MCF 10A (cell line): ENCODE results near the gene LARP6. TPM values are rescaled to one million over a fixed set of nuclear protein-coding genes. Genes with fewer than 3 reads are reported as not detected.
A peak's percentile ranks its signal among the peaks of the same experiment; 100 is the strongest.

Experiments
- Bru-seq: library from RNA; stranded (reverse); fragments of 400-500 nt; gene quantifications from one replicate; lab custom pipeline; 2021; lab: Mats Ljungman, UMichigan
- BruChase-seq, 2 experiments: library from RNA; stranded (reverse); fragments of 400-500 nt; gene quantifications; one replicate each; lab custom pipeline; 2021; lab: Mats Ljungman, UMichigan
- BruUV-seq: library from RNA; stranded (reverse); fragments of 400-500 nt; replicated peaks from 2 replicates; lab custom pipeline; 2021; lab: Mats Ljungman, UMichigan
- CTCF ChIA-PET: fragments of 300-600 bp; sonication (Branson Sonifier 250); formaldehyde crosslinking; extraction: SDS; loops from one replicate; lab custom pipeline; 2021; ENCODE audit warnings: antibody characterized with exemption, inconsistent platforms; lab: Yijun Ruan, JAX
- POLR2A ChIA-PET: fragments of 300-600, 350-650 bp; sonication (Branson Sonifier 250); formaldehyde crosslinking; extraction: SDS; loops from one replicate; lab custom pipeline; 2020; ENCODE audit warnings: antibody characterized with exemption, inconsistent platforms; lab: Yijun Ruan, JAX
- DNase-seq: peaks from one replicate; pipeline ENCODE4 v3.0.0-alpha.2; 2018; ENCODE audit not compliant: unreplicated experiment
- H3K27ac Mint-ChIP-seq: one replicate; pipeline ENCODE4 v1.8.0; 2022; ENCODE audit warnings: mild to moderate bottlenecking, low read depth, mixed read lengths; ENCODE audit not compliant: unreplicated experiment
- H3K27me3 Mint-ChIP-seq: one replicate; pipeline ENCODE4 v1.8.0; 2022; ENCODE audit warnings: mixed read lengths; ENCODE audit not compliant: insufficient read depth, unreplicated experiment
- H3K36me3 Mint-ChIP-seq: one replicate; pipeline ENCODE4 v1.8.0; 2022; ENCODE audit warnings: mild to moderate bottlenecking, moderate library complexity, mixed read lengths; ENCODE audit not compliant: insufficient read depth, unreplicated experiment
- H3K4me1 Mint-ChIP-seq: one replicate; pipeline ENCODE4 v1.8.0; 2022; ENCODE audit warnings: mixed read lengths; ENCODE audit not compliant: insufficient read depth, unreplicated experiment
- H3K4me3 Mint-ChIP-seq: one replicate; pipeline ENCODE4 v1.8.0; 2022; ENCODE audit warnings: mild to moderate bottlenecking, moderate library complexity, mixed read lengths; ENCODE audit not compliant: unreplicated experiment
- H3K9me3 Mint-ChIP-seq: one replicate; pipeline ENCODE4 v1.8.0; 2022; ENCODE audit warnings: mixed read lengths; ENCODE audit not compliant: unreplicated experiment
- intact Hi-C: fragments of 100-400 bp; cut with micrococcal nuclease; formaldehyde crosslinking; loops from 2 replicates; pipeline ENCODE4 v1.14.1; 2022
- long read RNA-seq: library from polyadenylated mRNA; stranded (forward); transcript quantifications from one replicate; pipeline ENCODE4 v2.0.0, GENCODE V29; 2022
- total RNA-seq: library from RNA; stranded (reverse); gene quantifications from 2 replicates; pipeline ENCODE4 v1.2.3, GENCODE V29; 2022
- TF ChIP-seq, protein P1 (sequence below): fragments of 200-600 bp; IDR thresholded peaks from one replicate; pipeline ENCODE4 v1.8.0; 2022; ENCODE audit warnings: antibody characterized with exemption, mild to moderate bottlenecking; ENCODE audit not compliant: unreplicated experiment

Gene LARP6
- total RNA-seq (67.3 and 77.5 TPM in 2 replicates), Bru-seq, nascent RNA (percentile 82 among the genes with signal in this experiment), BruChase-seq, experiment 1, labeled RNA remaining after a 6-hour chase (percentile 76 among the genes with signal in this experiment), BruChase-seq, experiment 2, labeled RNA remaining after a 2-hour chase (percentile 78 among the genes with signal in this experiment)
- long read RNA-seq, full-length matches to known transcripts, result 150 of 174 reads
- long read RNA-seq, partial matches to known transcripts, result 1 of 174 reads
- long read RNA-seq, other reads (novel, unspliced or antisense), result 23 of 174 reads

DNA sequence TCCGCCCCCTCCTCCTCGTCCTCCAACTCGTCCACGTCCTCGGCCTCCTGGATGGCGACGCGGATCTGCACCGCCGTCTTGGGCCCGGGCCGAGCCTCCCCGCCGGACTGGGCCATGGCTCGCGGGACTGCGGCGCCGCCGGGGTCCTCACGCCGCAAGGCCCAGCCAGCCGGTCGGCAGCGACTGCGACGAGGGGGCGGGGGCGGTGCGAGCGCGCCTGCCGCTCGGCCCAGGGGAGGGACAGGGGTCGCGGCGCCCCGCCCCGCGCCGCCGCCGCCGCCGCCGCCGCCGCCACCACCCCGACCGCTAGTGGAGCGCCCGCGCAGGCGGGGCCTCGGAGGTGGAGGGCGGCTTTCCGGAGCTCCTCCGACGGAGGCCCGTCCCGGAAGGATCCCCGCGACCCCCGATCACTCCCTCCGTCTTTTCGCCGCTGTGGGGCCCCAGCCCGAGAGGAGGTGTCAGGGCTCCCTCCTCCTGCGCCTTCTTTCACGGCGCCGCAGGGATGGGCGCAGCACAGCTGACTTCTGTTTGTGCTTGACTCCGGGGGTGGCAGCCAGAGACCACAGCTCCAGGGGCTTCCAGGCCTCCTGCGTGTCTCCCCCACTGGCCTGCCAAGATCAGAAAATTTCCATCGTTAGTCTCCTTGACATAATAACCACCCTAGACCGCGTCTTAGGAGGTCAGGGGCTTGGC, at the start of gene LARP6:
Gene LARP6, minus strand, starts transcription at position 185 of the 693 bp plus-strand sequence. Its CDS starts 69 bp downstream, at position 116.
- H3K36me3 Mint-ChIP-seq, result peaks cover 13% of the 10 kb centered on the region
- H3K4me3 Mint-ChIP-seq, result peak within 1 kb of the TSS; percentile 83
- DNase-seq, result peak; percentile 21
- intact Hi-C loops, result loop anchor here (1.0 kb wide), 2 partner anchors 14 to 21 kb away; no protein-coding TSS in a partner anchor
- TF ChIP-seq, protein P1, sequence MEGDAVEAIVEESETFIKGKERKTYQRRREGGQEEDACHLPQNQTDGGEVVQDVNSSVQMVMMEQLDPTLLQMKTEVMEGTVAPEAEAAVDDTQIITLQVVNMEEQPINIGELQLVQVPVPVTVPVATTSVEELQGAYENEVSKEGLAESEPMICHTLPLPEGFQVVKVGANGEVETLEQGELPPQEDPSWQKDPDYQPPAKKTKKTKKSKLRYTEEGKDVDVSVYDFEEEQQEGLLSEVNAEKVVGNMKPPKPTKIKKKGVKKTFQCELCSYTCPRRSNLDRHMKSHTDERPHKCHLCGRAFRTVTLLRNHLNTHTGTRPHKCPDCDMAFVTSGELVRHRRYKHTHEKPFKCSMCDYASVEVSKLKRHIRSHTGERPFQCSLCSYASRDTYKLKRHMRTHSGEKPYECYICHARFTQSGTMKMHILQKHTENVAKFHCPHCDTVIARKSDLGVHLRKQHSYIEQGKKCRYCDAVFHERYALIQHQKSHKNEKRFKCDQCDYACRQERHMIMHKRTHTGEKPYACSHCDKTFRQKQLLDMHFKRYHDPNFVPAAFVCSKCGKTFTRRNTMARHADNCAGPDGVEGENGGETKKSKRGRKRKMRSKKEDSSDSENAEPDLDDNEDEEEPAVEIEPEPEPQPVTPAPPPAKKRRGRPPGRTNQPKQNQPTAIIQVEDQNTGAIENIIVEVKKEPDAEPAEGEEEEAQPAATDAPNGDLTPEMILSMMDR, result no peak
- no peaks in the 10 kb centered on the region for H3K9me3 Mint-ChIP-seq
- BruUV-seq, result no TSS peak
- ChIA-PET CTCF (interaction anchor here (0.6 to 4.8 kb wide), 5 partner anchors 10 to 122 kb away, joined by 3 to 30 read pairs (median 4); no protein-coding TSS in a partner anchor), POLR2A (interaction anchor here (0.6 to 4.3 kb wide), 8 partner anchors 9 to 94 kb away, joined by 3 to 20 read pairs (median 4); partner anchors contain the start of gene UACA)
- H3K27ac Mint-ChIP-seq, result peak within 1 kb of the TSS; percentile 91
- H3K27me3 Mint-ChIP-seq, result no peaks in the 10 kb centered on the region
- H3K4me1 Mint-ChIP-seq, result peaks cover 36% of the 10 kb centered on the region

DNA sequence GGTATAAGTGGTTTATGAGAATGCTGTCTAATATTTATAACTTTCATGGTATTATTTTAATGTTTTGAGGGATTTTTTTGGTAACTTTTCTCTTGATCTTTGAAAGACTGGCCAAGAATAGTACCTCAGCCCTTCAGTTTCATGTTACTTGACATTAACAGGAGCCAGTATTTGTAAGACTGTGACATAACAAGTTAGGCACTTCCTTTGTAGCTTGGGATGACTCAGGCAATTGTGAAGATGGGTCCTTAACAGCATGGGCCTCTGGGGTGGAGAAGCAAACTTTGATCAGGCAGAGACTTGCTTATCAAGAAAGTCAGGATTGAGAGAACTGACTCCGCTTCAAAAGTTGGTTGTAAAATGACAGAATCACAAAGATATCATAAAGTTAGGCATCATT, 48.1 kb upstream of the LARP6 start:
- BruUV-seq, result no TSS peak
- Mint-ChIP-seq H3K36me3 (peaks cover under 1% of the 10 kb centered on the region), H3K4me3 (no peak overlapping the region), H3K27me3 (no peaks in the 10 kb centered on the region), H3K4me1 (peaks cover 7% of the 10 kb centered on the region), H3K9me3 (peaks cover 5% of the 10 kb centered on the region), H3K27ac (no peak overlapping the region)
- TF ChIP-seq, protein P1, result no peak
- ChIA-PET CTCF (no interaction called here), POLR2A (interaction anchor here (0.7 kb wide), 1 partner anchor 394 kb away, joined by 4 read pairs; no protein-coding TSS in a partner anchor)
- intact Hi-C loops, result no loop called here
- DNase-seq, result peak; percentile 48

DNA sequence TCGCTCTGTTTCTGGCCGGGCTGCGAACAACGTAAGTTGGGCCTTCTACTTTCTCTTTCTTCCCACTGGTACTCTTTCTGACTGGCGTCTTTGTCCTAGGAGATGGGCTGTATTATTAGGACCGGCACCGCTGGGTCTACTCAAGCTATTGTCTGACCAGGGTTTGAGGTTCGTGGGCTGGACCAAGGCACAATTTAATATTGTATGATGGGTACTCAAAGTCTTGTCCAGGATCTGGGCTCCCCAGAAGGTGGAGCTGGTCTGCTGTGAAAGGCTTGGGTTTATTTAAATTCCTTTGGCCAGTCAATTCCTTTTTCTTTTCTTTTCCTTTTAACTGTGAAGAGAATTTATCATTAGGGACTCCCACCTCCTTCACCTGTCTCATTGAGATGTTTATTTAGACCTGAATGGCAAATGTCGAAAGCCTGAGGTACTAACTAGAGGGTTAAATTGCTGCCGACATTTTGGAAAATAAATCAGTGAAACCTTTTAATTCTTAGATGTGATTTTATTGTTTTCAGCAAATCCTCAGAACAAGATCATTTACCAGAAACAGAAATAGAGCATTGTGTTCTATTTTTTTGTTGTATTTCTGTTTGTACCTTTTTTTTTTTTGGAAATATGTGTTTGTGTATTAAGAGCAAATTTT, 39.1 kb upstream of the LARP6 start:
- ChIA-PET CTCF (interaction anchor here (0.7 to 1.1 kb wide), 6 partner anchors 18 to 933 kb away, joined by 3 to 5 read pairs (median 3); no protein-coding TSS in a partner anchor), POLR2A (interaction anchor here (0.7 to 1.1 kb wide), 3 partner anchors 11 to 132 kb away, joined by 3 read pairs; no protein-coding TSS in a partner anchor)
- DNase-seq, result peak; percentile 58

More for the DNA sequence above, 39.1 kb upstream of the LARP6 start:
- TF ChIP-seq, protein P1, result peak; percentile 34
- H3K27me3 Mint-ChIP-seq, result no peaks in the 10 kb centered on the region
- peaks cover 17% of the 10 kb centered on the region for H3K4me1 Mint-ChIP-seq
- H3K9me3 Mint-ChIP-seq, result no peaks in the 10 kb centered on the region
- BruUV-seq, result TSS peak; percentile 35
- no peaks in the 10 kb centered on the region for H3K36me3 Mint-ChIP-seq
- peak overlapping the region; percentile 87 for H3K4me3 Mint-ChIP-seq
- intact Hi-C loops, result loop anchor here (1.0 to 10.0 kb wide), 6 partner anchors 36 to 909 kb away; no protein-coding TSS in a partner anchor
- peak overlapping the region; percentile 53 for H3K27ac Mint-ChIP-seq
